Measurements from ENCODE around the gene ADAM23.

Gene ADAM23

GRCh38 chr2:206464597-206464996 is 21.3 kb downstream of the ADAM23 start:
- TF ChIP-seq ZFX (IDR thresholded peaks at IDR 0.05; ENCODE audit: borderline replicate concordance) (no peak), CTCF (IDR thresholded peaks at IDR 0.05) (no peak)
- no peak overlapping the region for H3K27ac ChIP-seq

GRCh38 chr2:206471524-206472062 is 28.3 kb downstream of the ADAM23 start:
- H3K27ac ChIP-seq = no peak overlapping the region
- TF ChIP-seq ZFX (IDR thresholded peaks at IDR 0.05; ENCODE audit: borderline replicate concordance) (no peak), CTCF (IDR thresholded peaks at IDR 0.05) (no peak)

- no peak for TF ChIP-seq ZFX (IDR thresholded peaks at IDR 0.05; ENCODE audit: borderline replicate concordance)
- no peak for TF ChIP-seq CTCF (IDR thresholded peaks at IDR 0.05)
- H3K27ac ChIP-seq = no peak overlapping the region
These were observed 28.8 kb downstream of the ADAM23 start for GRCh38 chr2:206472094-206472493.

GRCh38 chr2:206474099-206474498 is 30.8 kb downstream of the ADAM23 start:
- TF ChIP-seq ZFX (IDR thresholded peaks at IDR 0.05; ENCODE audit: borderline replicate concordance) (no peak), CTCF (IDR thresholded peaks at IDR 0.05) (no peak)
- H3K27ac ChIP-seq = no peak overlapping the region

- TF ChIP-seq CTCF (IDR thresholded peaks at IDR 0.05) (no peak), ZFX (IDR thresholded peaks at IDR 0.05; ENCODE audit: borderline replicate concordance) (no peak)
- H3K27ac ChIP-seq = no peak overlapping the region
These were observed 34.0 kb downstream of the ADAM23 start for GRCh38 chr2:206477296-206477695.

GRCh38 chr2:206478340-206478739 is 35.0 kb downstream of the ADAM23 start:
- TF ChIP-seq ZFX (IDR thresholded peaks at IDR 0.05; ENCODE audit: borderline replicate concordance) = no peak
- TF ChIP-seq CTCF (IDR thresholded peaks at IDR 0.05) = no peak
- no peak overlapping the region for H3K27ac ChIP-seq

GRCh38 chr2:206480161-206480560 is 36.8 kb downstream of the ADAM23 start:
- no peak for TF ChIP-seq CTCF (IDR thresholded peaks at IDR 0.05)
- no peak for TF ChIP-seq ZFX (IDR thresholded peaks at IDR 0.05; ENCODE audit: borderline replicate concordance)
- no peak overlapping the region for H3K27ac ChIP-seq
